Stimulated activated CD8-positive, alpha-beta memory T cell treated with anti-CD3 and anti-CD28 coated beads, Interleukin-4, amount 100 ng/mL, for 1 hour (primary cell): ENCODE results near the gene ERC2.
"Not testable (repeated sequence)": the region's sequence is repeated elsewhere in the genome, so short reads cannot be mapped to it uniquely, and the experiment has no call there.

Experiments
- DNase-seq, 2 donors: peaks; one replicate each; pipeline ENCODE4 v3.0.0-alpha.2; 2020; ENCODE audit warnings: low read depth in 2 of 2, low spot score in 1 of 2

Gene ERC2

DNA sequence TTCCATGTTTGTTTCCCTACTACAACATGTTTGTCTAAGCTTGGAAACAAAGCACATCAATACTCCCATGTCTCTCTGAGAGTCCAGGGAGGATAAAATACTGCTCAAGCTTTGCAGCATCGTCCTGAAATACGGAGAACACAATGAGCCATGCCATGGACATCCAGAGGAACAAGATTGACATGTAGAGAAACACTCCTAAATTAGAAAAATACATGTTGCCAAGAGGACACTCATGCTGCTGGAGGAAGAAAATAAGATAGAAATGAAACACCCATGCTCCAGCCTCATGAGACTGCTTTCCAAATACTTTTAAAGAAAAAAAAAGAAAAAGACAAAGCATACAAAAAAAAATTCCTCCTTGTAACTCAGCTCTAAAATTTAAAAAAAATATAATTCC, 387.0 kb downstream of the ERC2 start:
- no peak for DNase-seq

DNA sequence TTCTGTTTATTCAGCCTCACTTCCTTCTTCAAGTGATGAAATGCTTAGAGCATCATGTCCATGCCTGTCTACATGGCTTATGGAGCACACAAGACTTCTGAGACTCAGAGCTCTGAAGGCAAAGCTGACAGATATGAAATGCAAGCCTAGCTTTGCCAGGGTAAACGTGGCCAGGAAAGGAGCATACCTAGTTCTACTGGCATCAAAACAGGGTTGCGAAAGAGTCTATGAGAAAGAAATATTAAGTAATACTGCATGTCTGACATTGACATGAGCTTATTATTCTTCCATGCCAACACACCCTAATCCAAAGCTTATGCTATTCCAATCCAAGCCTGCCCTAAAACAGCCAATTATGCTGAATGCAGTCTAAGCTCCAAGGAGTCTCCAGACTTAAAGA, 391.5 kb downstream of the ERC2 start:
- DNase-seq = no peak

DNA sequence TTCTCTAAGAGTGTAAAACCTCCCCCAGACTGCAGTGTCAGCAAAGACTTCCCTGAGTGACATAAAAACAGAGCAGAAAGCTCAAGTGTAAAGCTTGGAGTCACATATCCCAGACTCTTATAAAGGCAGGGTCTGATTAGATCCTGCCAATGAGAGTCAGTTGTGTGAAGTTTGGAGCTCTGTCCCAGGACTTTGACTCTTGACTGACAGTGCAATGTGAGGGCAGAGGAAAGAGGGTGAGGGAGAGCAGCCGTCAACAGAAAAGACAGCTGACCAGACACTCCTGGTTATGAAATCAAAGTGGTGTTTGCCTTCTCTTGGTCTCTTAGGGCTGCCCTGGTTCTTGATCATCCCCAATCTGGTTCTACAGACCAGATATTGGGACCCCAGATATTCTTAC, 393.2 kb downstream of the ERC2 start:
- DNase-seq = no peak

DNA sequence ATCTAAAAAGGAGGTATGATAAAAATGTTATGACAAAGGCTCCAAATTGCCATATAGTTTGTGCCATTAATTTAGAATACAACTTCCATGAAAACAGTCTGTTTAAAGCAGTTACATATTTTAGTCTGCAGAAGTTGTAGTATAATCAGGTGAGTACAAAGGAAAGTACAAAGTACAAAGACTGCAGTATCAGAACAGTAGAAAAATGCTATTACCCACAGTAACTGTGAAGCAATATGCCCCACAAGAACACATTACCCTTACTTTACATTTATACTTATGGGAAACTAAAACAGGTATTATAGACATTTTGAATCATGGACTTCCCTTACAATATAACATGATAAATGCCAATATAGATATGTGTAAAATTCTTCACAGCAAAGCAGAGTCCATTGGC, 398.5 kb downstream of the ERC2 start:
- no peak for DNase-seq

DNA sequence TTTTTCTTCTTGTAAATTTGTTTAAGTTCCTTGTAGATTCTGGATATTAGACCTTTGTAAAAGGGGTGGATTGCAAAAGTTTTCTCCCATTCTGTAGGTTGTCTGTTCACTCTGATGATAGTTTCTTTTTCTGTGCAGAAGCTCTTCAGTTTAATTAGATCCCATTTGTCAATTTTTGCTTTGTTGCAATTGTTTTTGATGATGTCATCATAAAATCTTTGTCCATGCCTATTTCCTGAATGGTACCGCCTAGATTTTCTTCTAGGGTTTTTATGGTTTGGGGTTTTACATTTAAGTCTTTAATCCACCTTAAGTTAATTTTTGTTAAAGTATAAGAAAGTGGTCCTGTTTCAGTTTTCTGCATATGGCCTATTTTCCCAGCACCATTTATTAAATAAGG, 401.9 kb downstream of the ERC2 start:
- not testable (repeated sequence) for DNase-seq

DNA sequence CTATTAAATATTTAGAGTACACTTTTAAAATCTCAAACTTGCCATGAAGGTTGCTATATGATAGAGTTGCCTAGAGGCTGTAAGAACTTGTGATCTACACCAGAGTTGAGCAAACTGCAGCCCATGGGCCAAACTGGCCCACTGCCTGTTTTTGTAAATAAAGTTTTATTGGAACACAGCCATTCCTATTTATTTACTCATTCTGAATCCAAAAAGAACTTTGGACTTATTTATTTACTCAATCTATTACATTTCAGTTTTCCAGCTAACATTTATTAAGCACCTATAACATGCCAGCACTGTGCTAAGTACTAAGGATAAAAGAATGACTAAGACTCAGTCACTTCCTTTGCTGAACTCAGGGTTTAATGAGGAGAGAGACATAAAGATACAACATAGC, 403.6 kb downstream of the ERC2 start:
- no peak for DNase-seq

DNA sequence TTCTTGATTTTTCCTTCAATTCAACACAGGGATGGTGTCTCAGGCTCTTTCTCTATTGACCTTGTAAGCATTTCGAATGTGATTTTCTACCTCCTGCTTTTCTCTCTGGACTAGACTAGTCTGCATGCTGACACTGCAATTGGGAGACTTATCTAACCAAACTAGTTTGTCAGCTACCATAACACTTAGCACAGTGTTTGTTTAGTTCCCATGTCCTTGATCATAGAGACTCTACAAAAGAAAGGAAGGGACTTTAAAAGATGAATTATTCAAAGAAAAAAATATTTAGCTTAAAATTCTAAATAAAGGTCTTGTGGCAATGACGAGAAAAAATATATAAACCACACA, 407.0 kb downstream of the ERC2 start:
- DNase-seq = no peak

DNA sequence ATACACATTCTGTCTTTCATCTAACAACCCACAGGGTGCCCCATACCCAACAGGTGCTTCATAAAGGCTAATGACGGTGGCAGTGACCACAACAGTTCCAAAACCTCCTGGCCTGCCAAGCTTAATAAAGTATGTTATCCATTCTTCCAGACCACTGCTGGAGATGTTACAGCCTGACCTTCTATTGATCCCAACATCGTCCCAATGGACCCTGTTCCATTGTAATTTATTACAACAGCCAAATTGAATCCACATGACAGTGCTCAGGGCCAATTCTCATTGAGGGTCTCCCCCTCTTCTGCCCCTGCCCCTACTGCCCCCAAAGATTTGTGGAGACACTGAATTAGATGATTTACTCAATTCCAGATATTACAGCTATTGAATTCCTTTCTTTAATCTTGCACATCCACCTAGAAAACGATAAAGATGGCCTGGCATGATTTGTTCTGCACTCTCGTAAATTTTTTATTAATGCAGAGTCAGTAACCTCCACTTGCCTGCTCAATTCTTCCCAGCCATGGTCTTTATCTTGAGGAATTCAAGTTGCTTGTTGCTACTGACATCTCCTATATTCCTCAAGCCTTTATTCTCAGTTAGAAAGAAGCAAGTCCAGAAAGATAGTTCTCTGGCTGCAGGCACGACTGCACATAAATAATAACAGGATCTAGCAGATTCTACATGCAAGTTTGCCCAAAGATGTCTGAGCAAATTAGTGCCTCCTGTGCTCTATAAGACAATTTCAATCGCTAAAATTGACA, 407.6 kb downstream of the ERC2 start:
- DNase-seq = no peak

DNA sequence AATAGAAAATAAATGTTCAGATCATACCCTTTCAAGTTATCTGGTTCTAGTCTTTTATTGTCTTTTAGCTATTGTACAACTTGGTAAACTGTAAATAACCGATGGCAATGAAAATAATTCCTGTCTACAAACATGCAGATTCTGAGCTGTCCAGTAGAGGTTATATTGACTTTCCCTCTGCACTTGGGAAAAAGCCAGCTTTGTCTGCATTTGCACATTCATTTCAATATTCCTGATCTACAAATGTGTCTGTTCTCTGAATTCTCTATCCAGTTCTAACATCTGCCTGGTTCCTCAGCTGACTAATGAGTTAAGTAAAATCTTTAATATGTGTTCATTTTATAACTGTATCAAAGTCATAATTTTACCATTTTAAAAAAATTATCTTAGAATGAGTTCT, 408.5 kb downstream of the ERC2 start:
- no peak for DNase-seq

DNA sequence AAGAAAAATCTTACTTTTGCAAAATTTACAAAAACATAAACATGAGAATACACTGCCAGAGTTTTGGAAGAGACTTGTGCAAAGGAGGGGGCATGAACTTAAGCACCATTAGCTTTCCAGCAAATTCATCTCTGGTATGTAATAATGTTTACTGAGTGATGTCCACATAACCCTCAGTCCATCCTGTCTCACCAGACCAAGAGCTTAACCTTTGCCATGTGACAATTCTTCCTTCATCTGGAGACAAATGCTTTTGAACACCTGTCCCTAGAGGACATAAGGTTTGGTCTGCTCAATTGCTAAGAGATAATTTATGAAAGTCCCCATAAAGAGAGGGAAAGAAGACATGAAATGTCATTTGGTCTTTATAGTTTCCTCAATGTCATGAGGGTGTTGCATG, 412.3 kb downstream of the ERC2 start:
- no peak for DNase-seq

DNA sequence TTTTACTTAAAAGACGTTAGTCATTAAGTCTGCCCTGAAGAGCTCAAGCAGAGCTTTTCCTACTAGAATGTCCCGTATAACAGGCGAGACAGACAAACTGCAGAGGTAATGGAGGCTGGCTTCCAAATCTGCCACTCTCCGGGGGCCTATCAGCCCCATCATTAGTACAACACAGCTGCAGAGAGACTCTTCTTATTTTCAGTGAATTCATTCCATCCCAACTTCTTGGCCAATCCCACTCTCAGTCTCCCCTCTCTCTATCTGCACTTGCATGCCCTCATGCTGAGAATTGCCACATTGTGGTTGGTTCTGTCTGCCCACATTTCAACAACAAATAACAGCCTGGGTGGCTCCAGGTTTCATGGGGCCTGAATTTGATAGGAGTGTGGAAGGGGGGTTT, 412.7 kb downstream of the ERC2 start:
- DNase-seq = no peak

DNA sequence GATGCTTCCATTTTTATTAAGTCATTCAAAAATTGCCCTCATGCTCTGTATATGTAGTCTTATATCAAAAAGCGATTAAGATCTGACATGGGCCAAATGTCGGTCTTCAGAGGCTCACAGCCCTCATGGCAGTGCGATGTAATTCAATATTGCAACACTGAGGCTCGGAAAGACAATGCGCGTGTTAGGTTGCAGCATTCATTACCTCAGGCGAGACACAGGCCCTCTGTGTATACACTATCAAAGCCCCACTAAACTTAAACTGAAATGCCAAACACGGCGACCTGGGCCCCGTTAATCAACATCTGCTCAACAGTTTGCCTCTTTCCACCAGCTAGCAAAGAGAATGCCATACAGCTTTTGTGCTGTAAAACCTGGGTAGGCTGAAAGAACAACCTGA, 413.4 kb downstream of the ERC2 start:
- DNase-seq = no peak

DNA sequence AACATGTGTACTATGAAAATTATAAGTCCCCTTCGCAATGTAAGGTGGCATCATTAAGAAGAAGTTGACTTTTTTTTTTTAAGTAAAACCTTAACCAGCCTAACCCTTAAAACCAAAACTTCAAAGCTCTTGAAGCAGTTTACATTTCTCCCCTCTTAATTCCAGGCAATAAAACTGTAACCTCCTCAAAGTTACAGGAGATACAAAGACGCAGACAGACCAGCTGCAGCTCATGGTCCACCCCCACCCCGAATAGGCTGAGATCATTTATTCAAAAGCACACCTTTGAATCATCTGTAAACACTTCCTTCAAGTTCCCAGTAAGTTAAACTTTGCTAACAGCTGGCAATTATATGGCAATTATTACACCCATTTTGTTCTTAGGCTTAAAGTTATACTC, 414.5 kb downstream of the ERC2 start:
- no peak for DNase-seq

DNA sequence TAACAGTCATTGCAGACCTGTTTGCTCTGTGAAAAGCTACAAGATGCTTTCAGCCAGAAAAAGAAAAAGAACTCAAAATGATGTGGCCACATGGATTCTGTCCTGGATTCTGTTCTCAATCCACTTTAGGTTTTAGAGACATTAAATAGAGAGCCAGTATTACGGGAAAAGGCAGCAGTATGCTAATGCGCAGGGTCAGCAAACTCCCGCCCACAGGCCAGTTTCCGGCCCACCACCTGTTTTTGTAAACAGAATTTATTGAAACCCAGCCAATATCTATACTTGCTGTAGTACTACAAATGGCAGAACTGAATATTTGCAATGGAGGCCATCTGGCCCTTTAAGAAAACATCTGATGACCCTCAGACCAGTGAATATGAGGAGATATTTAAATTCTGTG, 416.1 kb downstream of the ERC2 start:
- DNase-seq = no peak

DNA sequence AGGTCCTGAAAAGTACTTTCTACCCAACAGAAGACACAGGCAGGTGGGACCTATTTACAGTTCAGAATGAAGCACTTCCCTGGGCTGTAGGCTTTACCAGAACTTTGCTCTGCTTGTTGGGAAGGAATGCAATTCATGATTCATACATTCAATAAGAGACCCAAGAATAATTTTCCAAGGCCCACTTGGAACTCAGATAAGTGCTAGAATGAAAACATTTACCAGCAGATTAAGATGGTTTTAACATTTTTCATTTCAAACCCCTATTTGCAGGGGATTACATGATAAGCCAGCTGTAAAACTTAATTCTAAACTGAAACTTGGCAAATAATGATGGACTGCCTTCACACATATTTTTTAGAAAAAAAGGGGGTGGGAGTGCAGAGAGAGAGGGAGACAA, 417.2 kb downstream of the ERC2 start:
- DNase-seq = no peak

DNA sequence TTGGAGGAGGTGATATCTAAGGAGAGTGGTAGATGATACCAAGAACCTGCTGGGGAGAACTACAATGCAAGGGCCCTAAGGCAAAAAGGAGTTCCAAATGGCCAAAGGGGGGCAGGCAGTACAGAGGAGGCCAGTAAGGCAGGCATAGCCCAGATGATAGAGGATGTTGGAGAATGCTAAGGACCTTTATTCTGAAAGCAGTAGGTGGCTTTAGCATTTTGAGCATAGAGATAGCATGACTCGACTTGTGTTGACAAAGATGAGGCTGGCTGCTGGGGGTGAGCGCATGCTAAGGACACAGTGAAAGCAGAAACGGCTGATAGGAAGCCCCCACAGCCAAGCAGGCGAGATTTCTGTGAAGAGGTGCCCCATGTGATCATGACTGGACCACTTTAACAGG, 419.3 kb downstream of the ERC2 start:
- no peak for DNase-seq

DNA sequence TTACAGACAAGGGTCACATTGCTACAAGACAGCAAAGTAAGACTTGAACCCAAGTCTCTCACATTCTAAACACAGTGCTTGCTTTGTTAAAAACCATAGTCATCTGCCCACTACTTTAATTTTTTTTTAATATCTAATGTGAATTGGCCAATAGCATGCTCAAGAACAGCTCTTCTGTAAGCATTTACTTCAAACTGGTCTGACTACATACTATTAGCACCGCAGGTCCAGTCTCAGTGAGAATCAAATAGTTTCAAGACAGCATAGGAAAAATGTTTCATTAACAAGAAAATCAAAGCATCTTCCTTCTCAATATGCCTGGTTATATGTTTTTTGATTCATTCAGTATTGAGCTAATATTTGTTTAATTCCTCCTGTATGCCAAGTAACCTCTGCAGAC, 419.9 kb downstream of the ERC2 start:
- no peak for DNase-seq

DNA sequence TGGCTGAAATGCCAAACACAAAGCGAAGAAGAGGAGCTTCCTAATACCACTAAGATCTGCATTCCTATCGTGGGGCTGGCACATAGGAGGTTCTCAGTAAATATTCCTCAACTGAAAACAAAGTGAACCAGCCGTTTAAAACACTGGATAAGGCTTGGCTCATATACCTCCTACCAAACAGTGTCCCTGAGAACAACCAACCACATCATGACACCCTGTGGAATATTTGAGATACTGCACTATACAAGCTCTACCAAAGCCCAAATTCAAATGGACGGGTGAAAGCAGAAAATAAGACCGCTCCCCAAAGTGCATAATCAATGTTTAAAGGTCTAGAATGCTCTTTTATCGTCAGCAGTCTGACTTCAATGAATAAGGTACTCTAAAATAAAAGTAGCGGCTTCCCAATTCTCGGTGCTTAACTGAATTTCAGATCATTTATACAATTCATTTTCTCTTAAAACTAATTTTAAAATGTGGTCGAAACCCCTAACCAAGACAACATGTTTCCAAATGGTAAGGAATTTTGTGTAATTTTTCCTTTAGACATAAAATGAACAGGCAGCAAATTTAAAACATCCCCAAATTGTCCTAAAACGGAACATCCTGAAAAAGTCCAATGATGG, 425.8 kb downstream of the ERC2 start:
- DNase-seq = no peak

DNA sequence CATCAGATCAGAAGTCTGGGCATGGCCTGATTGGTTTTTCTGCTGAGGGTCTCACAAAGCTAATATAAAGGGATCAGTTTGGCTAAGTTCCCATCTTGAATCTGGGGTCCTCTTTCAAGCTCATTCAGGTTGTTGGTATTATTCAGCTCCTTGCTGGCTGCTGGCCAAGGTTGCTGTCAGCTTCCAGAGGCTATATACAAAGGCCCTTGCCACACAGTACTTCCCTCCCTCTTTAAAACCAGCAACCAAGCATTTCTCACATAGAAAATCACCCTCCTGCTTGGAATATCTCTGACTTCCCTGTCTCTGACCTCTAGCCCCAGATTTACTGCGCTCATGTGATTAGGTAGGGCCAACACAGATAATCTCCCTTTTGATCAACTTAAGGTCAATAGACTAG, 442.9 kb downstream of the ERC2 start:
- DNase-seq = no peak

DNA sequence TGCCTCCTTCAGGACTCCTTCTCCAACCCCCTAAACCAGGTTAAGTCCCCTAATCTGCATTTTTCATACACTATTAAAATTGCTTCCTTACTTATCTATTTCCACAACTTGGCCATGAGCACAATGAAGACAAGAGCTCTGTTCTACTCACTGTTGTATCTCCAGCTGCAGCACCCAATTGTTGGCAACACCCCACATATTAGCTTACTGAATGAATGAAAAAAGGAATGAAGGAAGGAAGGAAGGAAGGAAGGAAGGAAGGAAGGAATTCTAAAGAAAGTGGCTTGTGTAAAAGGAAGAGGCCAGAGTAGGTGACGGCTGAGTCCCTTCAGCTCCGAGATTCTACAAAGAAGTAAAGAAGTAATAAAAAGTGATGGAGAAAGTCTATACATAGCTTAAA, 444.7 kb downstream of the ERC2 start:
- DNase-seq = no peak

DNA sequence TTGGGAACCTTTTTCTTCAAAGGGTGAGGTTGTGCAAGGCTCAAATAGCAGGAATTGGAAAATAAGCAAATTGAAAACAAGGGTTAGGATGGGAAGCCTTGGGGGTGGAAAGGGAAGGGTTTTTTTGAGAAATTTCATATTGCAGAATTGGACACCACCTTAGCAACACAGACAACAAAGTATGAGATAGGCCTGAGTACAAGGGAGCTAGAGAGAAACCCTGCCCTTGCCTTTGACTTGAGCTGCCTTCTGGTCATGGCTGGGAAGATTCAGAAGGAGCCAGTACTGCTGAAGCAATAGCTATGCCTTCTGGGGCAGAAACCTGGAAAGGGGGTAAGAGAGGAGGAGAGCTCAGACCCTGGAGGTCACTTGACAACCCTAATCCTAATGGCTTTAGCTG, 445.6 kb downstream of the ERC2 start:
- DNase-seq = no peak

DNA sequence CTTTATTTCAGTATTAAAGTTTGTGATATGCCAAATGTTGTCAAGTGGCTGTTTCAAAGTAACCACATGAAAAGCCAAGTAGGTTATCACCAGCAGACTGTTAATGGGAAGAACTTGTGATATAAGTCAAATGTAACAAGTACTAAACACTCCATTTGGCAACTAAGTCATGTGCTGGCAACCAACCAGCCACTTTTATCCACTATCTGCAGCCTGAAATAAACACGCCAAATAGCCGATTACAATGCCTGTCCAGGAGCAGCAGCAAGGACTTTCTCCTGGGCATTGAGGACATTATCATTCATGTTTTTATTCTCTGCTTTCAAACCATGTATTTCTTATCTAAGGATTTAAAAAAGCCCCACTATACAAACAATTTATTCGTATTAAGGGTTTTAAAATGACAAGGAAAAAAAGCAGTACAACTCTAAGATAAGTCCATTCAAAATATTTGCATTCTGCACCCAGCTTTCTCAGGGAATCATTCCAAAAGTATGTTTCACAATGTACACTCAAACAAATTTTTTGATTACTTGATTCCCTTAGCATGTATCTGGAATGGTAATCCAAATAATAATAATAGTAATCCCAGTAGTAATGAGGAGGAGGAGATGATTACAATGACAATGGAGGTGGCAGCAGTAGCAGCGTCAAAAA, 448.6 kb downstream of the ERC2 start:
- DNase-seq = no peak

DNA sequence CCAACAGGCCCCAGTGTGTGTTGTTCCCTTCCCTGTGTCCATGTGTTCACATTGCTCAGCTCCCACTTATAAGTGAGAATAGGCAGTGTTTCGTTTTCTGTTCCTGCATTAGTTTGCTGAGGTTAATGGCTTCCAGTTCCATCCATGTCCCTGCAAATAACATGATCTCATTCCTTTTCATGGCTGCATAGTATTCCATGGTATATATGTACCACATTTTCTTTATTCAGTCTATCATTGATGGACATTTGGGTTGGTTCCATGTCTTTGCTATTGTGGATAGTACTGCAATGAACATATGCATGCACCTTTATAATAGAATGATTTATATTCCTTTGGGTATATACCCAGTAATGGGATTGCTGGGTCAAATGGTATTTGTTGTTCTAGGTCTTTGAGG, 452.9 kb downstream of the ERC2 start:
- DNase-seq = not testable (repeated sequence)
